GM12878 (cell line): ENCODE data around the gene GARIN5A. TPM values are rescaled to one million over a fixed set of nuclear protein-coding genes. Genes with fewer than 3 reads are reported as not detected.

Experiments
- ATAC-seq: fragments of 200-7000 bp; cut with Tn5 transposase; 3 replicates; pipeline ENCODE4 v1.9.1; 2020; ENCODE audit warnings: mild to moderate bottlenecking, moderate library complexity
- BruUV-seq: library from RNA; stranded (reverse); fragments of 400-500 nt; replicated peaks from 2 replicates; lab custom pipeline; 2021; lab: Mats Ljungman, UMichigan
- CTCF ChIA-PET: fragments of 300-600 bp; sonication (Branson Sonifier 250); formaldehyde crosslinking; extraction: SDS; loops from one replicate; lab custom pipeline; 2021; ENCODE audit warnings: inconsistent platforms; lab: Yijun Ruan, JAX
- POLR2A ChIA-PET: fragments of 350-600 bp; formaldehyde crosslinking; extraction: SDS; loops from one replicate; lab custom pipeline; 2021; ENCODE audit warnings: inconsistent platforms; lab: Charles Lee
- RAD21 ChIA-PET: fragments of 300-600 bp; sonication (Branson Sonifier 250); formaldehyde crosslinking; loops from one replicate; lab custom pipeline; 2023; ENCODE audit warnings: antibody characterized with exemption; ENCODE audit not compliant: unreplicated experiment; lab: Charles Lee
- SMC1A ChIA-PET: fragments of 300-600 bp; sonication (Branson Sonifier 250); formaldehyde crosslinking; loops from one replicate; lab custom pipeline; 2023; ENCODE audit not compliant: unreplicated experiment, uncharacterized antibody; lab: Charles Lee
- DNase-seq: peaks from one replicate; pipeline ENCODE4 v3.0.0-alpha.2; 2011; ENCODE audit warnings: low read depth, low spot score
- FAIRE-seq: peaks from 3 replicates; lab custom pipeline; 2011; peaks lifted over from hg19 to GRCh38; lab: Jason Lieb, UNC
- H2AFZ ChIP-seq: 2 replicates; pipeline ENCODE4 v1.6.0; 2011; ENCODE audit warnings: low read depth, low read length, control low read depth; ENCODE audit not compliant: control insufficient read depth
- H3K27ac ChIP-seq: 2 replicates; pipeline ENCODE4 v1.5.1; 2011; ENCODE audit warnings: control low read depth; ENCODE audit not compliant: control insufficient read depth, insufficient read depth
- H3K27me3 ChIP-seq, 2 experiments: replicated peaks in 1 of 2; 2 replicates each; pipeline versions ENCODE4 v1.6.0 to v1.6.1; 2011; ENCODE audit warnings: low read length in 1 of 2; ENCODE audit not compliant: control insufficient read depth in 2 of 2, insufficient read depth in 2 of 2
- H3K36me3 ChIP-seq, 2 experiments: 2 replicates each; pipeline ENCODE4 v1.5.1; 2011; ENCODE audit warnings: low read length in 1 of 2; ENCODE audit not compliant: control insufficient read depth in 2 of 2, insufficient read depth in 2 of 2
- H3K4me1 ChIP-seq: 2 replicates; pipeline ENCODE4 v1.6.1; 2011; ENCODE audit warnings: mild to moderate bottlenecking, low read length, moderate library complexity, mixed read lengths; ENCODE audit not compliant: control insufficient read depth, insufficient read depth
- H3K4me2 ChIP-seq: 2 replicates; pipeline ENCODE4 v1.6.0; 2011; ENCODE audit warnings: control low read depth; ENCODE audit not compliant: control insufficient read depth, insufficient read depth
- H3K4me3 ChIP-seq: fragments of 200-600 bp; sonication (generic); 2 replicates; pipeline ENCODE4 v1.5.1; 2016
- H3K79me2 ChIP-seq: 2 replicates; pipeline ENCODE4 v1.6.0; 2011; ENCODE audit warnings: low read length; ENCODE audit not compliant: control insufficient read depth, insufficient read depth
- H3K9ac ChIP-seq: 2 replicates; pipeline ENCODE4 v1.8.0; 2011; ENCODE audit warnings: low read length, control low read depth, mixed read lengths; ENCODE audit not compliant: control insufficient read depth, insufficient read depth
- H3K9me3 ChIP-seq: replicated peaks from 3 replicates; pipeline ENCODE4 v1.5.1; 2011; ENCODE audit warnings: mild to moderate bottlenecking, low read length; ENCODE audit not compliant: control insufficient read depth, insufficient read depth
- H4K20me1 ChIP-seq: 2 replicates; pipeline ENCODE4 v1.6.0; 2011; ENCODE audit not compliant: control insufficient read depth, insufficient read depth
- BHLHE40 ChIP-seq, 2 experiments: fragments of 450-650 bp in 1 of 2; IDR thresholded peaks; 2 replicates each; pipeline ENCODE4 v1.6.1; 2011 to 2017; ENCODE audit warnings: low read depth in 2 of 2, borderline replicate concordance in 1 of 2, improper control_type of control experiment in 1 of 2, low read length in 1 of 2, mild to moderate bottlenecking in 1 of 2
- BMI1 ChIP-seq: fragments of 450-650 bp; IDR thresholded peaks from 2 replicates; pipeline ENCODE4 v1.6.1; 2016; ENCODE audit warnings: mild to moderate bottlenecking, moderate library complexity, borderline replicate concordance
- CBX5 ChIP-seq: sonication (generic); IDR thresholded peaks from 2 replicates; pipeline ENCODE4 v1.6.1; 2016; ENCODE audit warnings: low read depth, moderate library complexity, mild to moderate bottlenecking, inconsistent platforms
- CEBPB ChIP-seq, 2 experiments: fragments of 150-350 bp in 1 of 2; IDR thresholded peaks; 2 replicates each; pipeline ENCODE4 v1.6.1; 2012 to 2014; ENCODE audit warnings: low read depth in 2 of 2, low read length in 2 of 2, borderline replicate concordance in 1 of 2, inconsistent platforms in 1 of 2
- CHD4 ChIP-seq: fragments of 200-600 bp; sonication (generic); IDR thresholded peaks from 2 replicates; pipeline ENCODE4 v1.6.1; 2016; ENCODE audit warnings: mild to moderate bottlenecking
- JUND ChIP-seq: IDR thresholded peaks from 2 replicates; pipeline ENCODE4 v1.6.1; 2012; ENCODE audit warnings: low read depth, mild to moderate bottlenecking, low read length, improper control_type of control experiment, moderate library complexity
- MAX ChIP-seq: IDR thresholded peaks from 2 replicates; pipeline ENCODE4 v1.6.1; 2012; ENCODE audit warnings: low read depth, low read length, improper control_type of control experiment
- USF1 ChIP-seq: IDR thresholded peaks from 2 replicates; pipeline ENCODE4 v1.6.1; 2011; ENCODE audit warnings: borderline replicate concordance, low read depth, mild to moderate bottlenecking, moderate library complexity, mixed read lengths, low read length; ENCODE audit not compliant: insufficient read depth; ENCODE audit errors: extremely low read length
- WRNIP1 ChIP-seq: IDR thresholded peaks from 2 replicates; pipeline ENCODE4 v1.6.1; 2011; ENCODE audit warnings: low read depth, low read length, improper control_type of control experiment, borderline replicate concordance
- WGBS: methylation state at CpG from one replicate; pipeline ENCODE4 v1.1.6; 2016; ENCODE audit warnings: low lambda C conversion rate; ENCODE audit not compliant: insufficient replicate concordance, insufficient coverage; ENCODE audit errors: missing lambda C conversion rate; 5-methylcytosine and 5-hydroxymethylcytosine counted together
- in situ Hi-C: fragments of 300-500 bp; cut with MboI; formaldehyde crosslinking; loops from 9 replicates; pipeline ENCODE4 v1.14.3; 2018; ENCODE audit warnings: mixed read lengths
- intact Hi-C: fragments of 100-400 bp; cut with micrococcal nuclease; formaldehyde crosslinking; loops from one replicate; pipeline ENCODE4 v1.14.2; 2022; ENCODE audit not compliant: unreplicated experiment
- polyA plus RNA-seq, 11 experiments: library from polyadenylated mRNA; depleted of rRNA in 4 of 11; unstranded in 6 of 11; stranded (reverse) in 5 of 11; fragments of >200 nt; fragmentation: Nextera tagmentation in 4 of 11; fragmentation: Illumina TruSeq in 1 of 11; extraction: Ambion mirVana in 4 of 11; extraction: Trizol in 1 of 11; gene quantifications; 1 replicate in 1 of 11; 2 replicates in 10 of 11; pipeline versions ENCODE4 v1.2.1 to v1.2.3, GENCODE V29; 2011 to 2016; ENCODE audit warnings: inconsistent platforms in 2 of 11, missing spikeins in 2 of 11, low read depth in 1 of 11
- total RNA-seq, 4 experiments: library from RNA; depleted of rRNA in 3 of 4; stranded (reverse); fragments of >200 nt in 3 of 4; fragmentation: Illumina TruSeq in 1 of 4; extraction: Trizol in 1 of 4; gene quantifications; 2 replicates each; pipeline versions ENCODE4 v1.2.1 to v1.2.3, GENCODE V29; 2013 to 2021
- TF ChIP-seq, protein P1 (sequence below): fragments of 450-650 bp; conservative IDR thresholded peaks from 2 replicates; pipeline ENCODE4 v1.6.1; 2017; ENCODE audit warnings: mild to moderate bottlenecking, moderate library complexity
- TF ChIP-seq, protein P2 (sequence below): fragments of 450-650 bp; formaldehyde crosslinking; IDR thresholded peaks from 2 replicates; pipeline ENCODE4 v1.4.0; 2022; ENCODE audit warnings: mild to moderate bottlenecking, moderate library complexity

GARIN5A gene
- total and polyA plus RNA-seq, 10 of the 15 experiments (the other 5 are each of a cell fraction or from before 2014, with no cell fraction given): 0.18 to 1.2 (median 0.24) TPM; not detected in 6

DNA sequence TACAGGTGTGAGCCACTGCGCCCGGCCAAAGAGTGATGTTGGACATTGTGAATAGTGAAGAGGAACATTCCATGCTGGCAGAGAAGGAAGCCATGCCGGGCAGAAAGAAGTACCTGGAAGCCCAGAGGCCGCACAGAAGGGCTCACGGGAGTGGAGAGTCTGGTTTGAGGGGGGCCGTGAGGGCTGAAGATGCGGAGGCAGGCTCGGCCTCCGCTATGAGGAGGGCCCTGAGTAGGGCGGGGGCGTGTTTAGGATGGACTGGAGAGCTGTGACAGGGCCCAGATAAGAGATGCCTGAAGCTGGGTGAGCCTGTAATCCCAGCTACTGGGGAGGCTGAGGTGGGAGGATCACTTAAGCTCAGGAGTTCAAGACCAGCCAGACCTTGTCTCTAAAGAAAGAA is 32.7 kb upstream of the GARIN5A start:
- ChIA-PET CTCF (interaction anchor here (1.2 to 2.4 kb wide), 2 partner anchors 28 to 49 kb away, joined by 4 to 10 read pairs; no protein-coding TSS in a partner anchor), SMC1A (no interaction called here), RAD21 (interaction anchor here (0.5 to 0.6 kb wide), 2 partner anchors 283 to 876 kb away, joined by 3 read pairs; no protein-coding TSS in a partner anchor)
- Histone ChIP-seq H3K4me1 (peaks cover 3% of the 10 kb centered on the region; the same call in 1 of the 2 replicates), H3K4me2 (no peak overlapping the region), H2AFZ (no peak overlapping the region)
- no TSS peak for BruUV-seq
- WGBS: 85% methylated on average over 11 of the region's 11 CpGs
- ATAC-seq: no peak
- in situ Hi-C loops: no loop called here
- TF ChIP-seq BHLHE40 (IDR thresholded peaks at IDR 0.05; ENCODE audit: borderline replicate concordance in 1 of 2, low read depth in 2 of 2, low read length in 1 of 2): no peak
- TF ChIP-seq, protein P1, sequence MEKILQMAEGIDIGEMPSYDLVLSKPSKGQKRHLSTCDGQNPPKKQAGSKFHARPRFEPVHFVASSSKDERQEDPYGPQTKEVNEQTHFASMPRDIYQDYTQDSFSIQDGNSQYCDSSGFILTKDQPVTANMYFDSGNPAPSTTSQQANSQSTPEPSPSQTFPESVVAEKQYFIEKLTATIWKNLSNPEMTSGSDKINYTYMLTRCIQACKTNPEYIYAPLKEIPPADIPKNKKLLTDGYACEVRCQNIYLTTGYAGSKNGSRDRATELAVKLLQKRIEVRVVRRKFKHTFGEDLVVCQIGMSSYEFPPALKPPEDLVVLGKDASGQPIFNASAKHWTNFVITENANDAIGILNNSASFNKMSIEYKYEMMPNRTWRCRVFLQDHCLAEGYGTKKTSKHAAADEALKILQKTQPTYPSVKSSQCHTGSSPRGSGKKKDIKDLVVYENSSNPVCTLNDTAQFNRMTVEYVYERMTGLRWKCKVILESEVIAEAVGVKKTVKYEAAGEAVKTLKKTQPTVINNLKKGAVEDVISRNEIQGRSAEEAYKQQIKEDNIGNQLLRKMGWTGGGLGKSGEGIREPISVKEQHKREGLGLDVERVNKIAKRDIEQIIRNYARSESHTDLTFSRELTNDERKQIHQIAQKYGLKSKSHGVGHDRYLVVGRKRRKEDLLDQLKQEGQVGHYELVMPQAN: no peak
- no peak for TF ChIP-seq USF1
- no peak for TF ChIP-seq BMI1
- no peak for TF ChIP-seq CEBPB (IDR thresholded peaks at IDR 0.05; ENCODE audit: borderline replicate concordance in 1 of 2, low read depth in 2 of 2, low read length in 2 of 2)
- no peak for TF ChIP-seq CBX5
- no peak for TF ChIP-seq JUND
- no peak for TF ChIP-seq WRNIP1
- TF ChIP-seq CHD4: no peak
- no peak for TF ChIP-seq MAX
- TF ChIP-seq, protein P2, sequence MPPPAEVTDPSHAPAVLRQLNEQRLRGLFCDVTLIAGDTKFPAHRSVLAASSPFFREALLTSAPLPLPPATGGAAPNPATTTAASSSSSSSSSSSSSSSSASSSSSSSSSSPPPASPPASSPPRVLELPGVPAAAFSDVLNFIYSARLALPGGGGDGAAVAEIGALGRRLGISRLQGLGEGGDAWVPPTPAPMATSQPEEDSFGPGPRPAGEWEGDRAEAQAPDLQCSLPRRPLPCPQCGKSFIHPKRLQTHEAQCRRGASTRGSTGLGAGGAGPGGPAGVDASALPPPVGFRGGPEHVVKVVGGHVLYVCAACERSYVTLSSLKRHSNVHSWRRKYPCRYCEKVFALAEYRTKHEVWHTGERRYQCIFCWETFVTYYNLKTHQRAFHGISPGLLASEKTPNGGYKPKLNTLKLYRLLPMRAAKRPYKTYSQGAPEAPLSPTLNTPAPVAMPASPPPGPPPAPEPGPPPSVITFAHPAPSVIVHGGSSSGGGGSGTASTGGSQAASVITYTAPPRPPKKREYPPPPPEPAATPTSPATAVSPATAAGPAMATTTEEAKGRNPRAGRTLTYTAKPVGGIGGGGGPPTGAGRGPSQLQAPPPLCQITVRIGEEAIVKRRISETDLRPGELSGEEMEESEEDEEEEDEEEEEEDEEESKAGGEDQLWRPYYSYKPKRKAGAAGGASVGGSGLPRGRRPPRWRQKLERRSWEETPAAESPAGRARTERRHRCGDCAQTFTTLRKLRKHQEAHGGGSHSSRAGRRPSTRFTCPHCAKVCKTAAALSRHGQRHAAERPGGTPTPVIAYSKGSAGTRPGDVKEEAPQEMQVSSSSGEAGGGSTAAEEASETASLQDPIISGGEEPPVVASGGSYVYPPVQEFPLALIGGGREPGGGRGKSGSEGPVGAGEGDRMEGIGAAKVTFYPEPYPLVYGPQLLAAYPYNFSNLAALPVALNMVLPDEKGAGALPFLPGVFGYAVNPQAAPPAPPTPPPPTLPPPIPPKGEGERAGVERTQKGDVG (CRISPR knock-in tag): no peak
- TF ChIP-seq, all 136 proteins: peak for 0
- DNase-seq (no peak), FAIRE-seq (no peak)
- no peaks in the 10 kb centered on the region for H3K9me3 ChIP-seq
- no peak overlapping the region for H3K9ac ChIP-seq
- no peaks in the 10 kb centered on the region for H3K27me3 ChIP-seq
- no peaks in the 10 kb centered on the region for H4K20me1 ChIP-seq
- H3K27ac ChIP-seq: no peak overlapping the region
- POLR2A ChIA-PET: no interaction called here
- no peaks in the 10 kb centered on the region for H3K79me2 ChIP-seq
- no peaks in the 10 kb centered on the region for H3K36me3 ChIP-seq
- H3K4me3 ChIP-seq: no peak overlapping the region
- intact Hi-C loops: no loop called here
